Activated CD4-positive, CD25-positive, alpha-beta regulatory T cell treated with anti-CD3 and anti-CD28 coated beads, Interleukin-2, amount 50 U/mL, for 24 hours (primary cell): ENCODE measurements around the gene PPP4R3B.
"Not testable (repeated sequence)": the region's sequence is repeated elsewhere in the genome, so short reads cannot be mapped to it uniquely, and the experiment has no call there.

Source experiments
- ATAC-seq, 2 donors: fragments of 150-1000 bp; cut with Tn5 transposase; one replicate each; pipeline ENCODE4 v1.10.0; 2021; ENCODE audit warnings: mild to moderate bottlenecking in 1 of 2, moderate library complexity in 1 of 2

PPP4R3B gene

GRCh38 chr2:55595536-55595935 lies 21.9 kb downstream of the PPP4R3B start:
- no peak for ATAC-seq

- no peak for ATAC-seq
Measured at GRCh38 chr2:55592130-55592529, 25.3 kb downstream of the PPP4R3B start.

GRCh38 chr2:55590810-55591440 lies 26.5 kb downstream of the PPP4R3B start:
- ATAC-seq, result peak; percentile 99

GRCh38 chr2:55585451-55586080 lies 31.9 kb downstream of the PPP4R3B start:
- no peak for ATAC-seq

GRCh38 chr2:55581874-55582547 lies 35.4 kb downstream of the PPP4R3B start:
- no peak for ATAC-seq

GRCh38 chr2:55581435-55581834 lies 36.0 kb downstream of the PPP4R3B start:
- no peak for ATAC-seq

- not testable (repeated sequence) for ATAC-seq
Measured at GRCh38 chr2:55569002-55569401, 48.4 kb downstream of the PPP4R3B start.

GRCh38 chr2:55567298-55567697 lies 50.1 kb downstream of the PPP4R3B start:
- ATAC-seq, result no peak

- ATAC-seq, result no peak
Measured at GRCh38 chr2:55565613-55566012, 51.8 kb downstream of the PPP4R3B start.

GRCh38 chr2:55560855-55561254 lies 56.6 kb downstream of the PPP4R3B start:
- ATAC-seq, result no peak

GRCh38 chr2:55556809-55557208 lies 60.6 kb downstream of the PPP4R3B start:
- no peak for ATAC-seq

GRCh38 chr2:55555977-55556376 lies 61.4 kb downstream of the PPP4R3B start:
- ATAC-seq, result no peak

GRCh38 chr2:55553321-55553720 lies 64.1 kb downstream of the PPP4R3B start:
- no peak for ATAC-seq

GRCh38 chr2:55550368-55551102 lies 66.9 kb downstream of the PPP4R3B start:
- no peak for ATAC-seq

- not testable (repeated sequence) for ATAC-seq
Measured at GRCh38 chr2:55547679-55548078, 69.7 kb downstream of the PPP4R3B start.

GRCh38 chr2:55547001-55547400 lies 70.4 kb downstream of the PPP4R3B start:
- ATAC-seq, result no peak

- ATAC-seq, result peak; percentile 41 to 60
Measured at GRCh38 chr2:55530539-55531081, 86.8 kb downstream of the PPP4R3B start.

- no peak for ATAC-seq
Measured at GRCh38 chr2:55526174-55526573, 91.2 kb downstream of the PPP4R3B start.

- ATAC-seq, result no peak
Measured at GRCh38 chr2:55524884-55525437, 92.5 kb downstream of the PPP4R3B start.

GRCh38 chr2:55519938-55520885 lies 97.2 kb downstream of the PPP4R3B start:
- ATAC-seq, result peak; percentile 10 to 28

GRCh38 chr2:55518841-55519165 lies 98.6 kb downstream of the PPP4R3B start:
- ATAC-seq, result no peak
